ENCODE results near the gene SEC16A.

The SEC16A gene

GRCh38 chr9:136443687-136444086 is 39.2 kb downstream of the SEC16A start:
- no peak for DNase-seq

- DNase-seq = no peak
Measured at GRCh38 chr9:136443087-136443486, 39.8 kb downstream of the SEC16A start.

- no peak for DNase-seq
Measured at GRCh38 chr9:136442265-136442664, 40.6 kb downstream of the SEC16A start.

GRCh38 chr9:136441681-136442245 is 41.1 kb downstream of the SEC16A start:
- DNase-seq = peak in 1 of 56 donors; percentile 19

GRCh38 chr9:136441191-136441680 is 41.6 kb downstream of the SEC16A start:
- DNase-seq = no peak

- peak in 41 of 56 donors; percentile 5 to 75 (median 42) for DNase-seq
Measured at GRCh38 chr9:136439481-136440408, 43.1 kb downstream of the SEC16A start, which contains the start of gene INPP5E. Gene INPP5E, minus strand, starts transcription at chr9:136439845. Its CDS starts 426 bp downstream, at chr9:136439419.

GRCh38 chr9:136438548-136439480 is 44.0 kb downstream of the SEC16A start:
- DNase-seq = peak in 4 of 56 donors; percentile 16 to 53 (median 34)

- no peak for DNase-seq
Measured at GRCh38 chr9:136437839-136438547, 44.8 kb downstream of the SEC16A start.

GRCh38 chr9:136437430-136437829 is 45.4 kb downstream of the SEC16A start:
- no peak for DNase-seq

- DNase-seq = no peak
Measured at GRCh38 chr9:136436055-136436634, 46.7 kb downstream of the SEC16A start.

GRCh38 chr9:136434580-136435169 is 48.2 kb downstream of the SEC16A start:
- no peak for DNase-seq

- DNase-seq = no peak
Measured at GRCh38 chr9:136433849-136434579, 48.8 kb downstream of the SEC16A start.

- DNase-seq = no peak
Measured at GRCh38 chr9:136433043-136433715, 49.7 kb downstream of the SEC16A start.

- DNase-seq = no peak
Measured at GRCh38 chr9:136432591-136432990, 50.2 kb downstream of the SEC16A start.

- no peak for DNase-seq
Measured at GRCh38 chr9:136431782-136432350, 51.0 kb downstream of the SEC16A start.

GRCh38 chr9:136430588-136431234 is 52.1 kb downstream of the SEC16A start:
- DNase-seq = no peak

- no peak for DNase-seq
Measured at GRCh38 chr9:136429683-136430491, 53.0 kb downstream of the SEC16A start.

All from amygdala (tissue), 56 donors.